Lung (tissue), 12 donors: Measurements from ENCODE around the gene MUCL3. TPM values are rescaled to one million over a fixed set of nuclear protein-coding genes. Genes with fewer than 3 reads are reported as not detected.

Source experiments
- ATAC-seq: fragments of 200-7000 bp; cut with Tn5 transposase; one replicate; pipeline ENCODE4 v1.9.1; 2020; ENCODE audit warnings: moderate number of reproducible peaks; ENCODE audit not compliant: insufficient read depth, low FRiP score
- DNase-seq, 3 donors: peaks; one replicate each; pipeline ENCODE4 v3.0.0-alpha.2; 2013 to 2017
- H3K27ac ChIP-seq, 2 donors: one replicate each; pipeline ENCODE4 v1.5.1; 2013; ENCODE audit warnings: mild to moderate bottlenecking in 2 of 2, moderate library complexity in 2 of 2, control low read depth in 1 of 2, inconsistent platforms in 1 of 2, low read depth in 1 of 2, low read length in 1 of 2
- H3K27me3 ChIP-seq, 3 donors: one replicate each; pipeline ENCODE4 v1.5.1; 2013; ENCODE audit warnings: low read length in 2 of 3; ENCODE audit not compliant: control insufficient read depth in 3 of 3, insufficient read depth in 3 of 3
- H3K36me3 ChIP-seq, 4 donors: one replicate each; pipeline ENCODE4 v1.5.1; 2013; ENCODE audit warnings: low read length in 4 of 4, mild to moderate bottlenecking in 1 of 4, moderate library complexity in 1 of 4; ENCODE audit not compliant: control insufficient read depth in 4 of 4, insufficient read depth in 4 of 4
- H3K4me1 ChIP-seq, 5 donors: one replicate each; pipeline ENCODE4 v1.5.1; 2013; ENCODE audit warnings: low read length in 5 of 5, mild to moderate bottlenecking in 2 of 5, moderate library complexity in 1 of 5; ENCODE audit not compliant: control insufficient read depth in 5 of 5, insufficient read depth in 5 of 5
- H3K4me3 ChIP-seq: one replicate; pipeline ENCODE4 v1.5.1; 2013; ENCODE audit warnings: mild to moderate bottlenecking, control low read depth, moderate library complexity
- H3K9ac ChIP-seq, 2 donors: one replicate each; pipeline ENCODE4 v1.5.1; 2013; ENCODE audit warnings: low read length in 2 of 2, control low read depth in 1 of 2; ENCODE audit not compliant: insufficient read depth in 1 of 2
- H3K9me3 ChIP-seq, 4 donors: one replicate each; pipeline ENCODE4 v1.5.1; 2013; ENCODE audit warnings: low read length in 3 of 4, mild to moderate bottlenecking in 1 of 4, moderate library complexity in 1 of 4; ENCODE audit not compliant: control insufficient read depth in 4 of 4, insufficient read depth in 3 of 4
- CTCF ChIP-seq: IDR thresholded peaks from 2 replicates; pipeline ENCODE4 v1.5.1; 2012; ENCODE audit warnings: mild to moderate bottlenecking; ENCODE audit errors: control extremely low read depth, extremely low read depth
- whole genome bisulfite sequencing, 2 donors: extraction: QIAGEN DNeasy Blood & Tissue Kit; methylation state at CpG; one replicate each; pipeline ENCODE4 v1.1.7; 2013; 5-methylcytosine and 5-hydroxymethylcytosine counted together
- polyA plus RNA-seq, 2 donors: library from polyadenylated mRNA; stranded (reverse); fragments of 200-250 nt; gene quantifications; one replicate each; pipeline ENCODE4 v1.2.1, GENCODE V29; 2013
- total RNA-seq, 2 donors: library from RNA; depleted of rRNA in 1 of 2; stranded (reverse); fragments of >200 nt in 1 of 2; gene quantifications; one replicate each; pipeline ENCODE4 v1.2.1, GENCODE V29; 2014 to 2021
- donor health status: control.
- donor health status: control.
- donor health status: Bipolar disorder and iron deficiency.
- donor health status: healthy.
- donor health status: DM: yes; HTN: yes; CAD: no.

The MUCL3 gene
- total and polyA plus RNA-seq, 4 donors, result 0.47 to 6.4 (median 2.0) TPM

GRCh38 chr6:30970946-30971345 is 30.2 kb downstream of the MUCL3 start:
- TF ChIP-seq CTCF, result no peak
- Histone ChIP-seq H3K27ac (no peak overlapping the region), H3K9ac (no peak overlapping the region), H3K9me3 (no peaks in the 10 kb centered on the region), H3K36me3 (no peaks in the 10 kb centered on the region), H3K4me3 (no peak overlapping the region), H3K4me1 (peaks cover 0 to 4% (median 0%) of the 10 kb centered on the region in 5 donors), H3K27me3 (no peaks in the 10 kb centered on the region)
- WGBS, 2 donors, result 85 to 90% methylated on average over 5 of the region's 5 CpGs
- ATAC-seq, result no peak
- DNase-seq, result no peak

- no peaks in the 10 kb centered on the region for H3K9me3 ChIP-seq
- ATAC-seq (no peak), DNase-seq (no peak)
- H3K9ac ChIP-seq, result no peak overlapping the region
- WGBS, 2 donors, result 95% methylated on average over 4 of the region's 4 CpGs
- H3K36me3 ChIP-seq, result no peaks in the 10 kb centered on the region
- TF ChIP-seq CTCF, result no peak
- no peaks in the 10 kb centered on the region for H3K27me3 ChIP-seq
- H3K4me3 ChIP-seq, result no peak overlapping the region
- H3K4me1 ChIP-seq, result peaks cover 0 to 4% (median 0%) of the 10 kb centered on the region in 5 donors
- H3K27ac ChIP-seq, result no peak overlapping the region
These were observed 32.0 kb downstream of the MUCL3 start for GRCh38 chr6:30972816-30973215.

- WGBS, 2 donors, result 75 to 77% methylated on average over 4 of the region's 4 CpGs
These were observed 33.9 kb downstream of the MUCL3 start for GRCh38 chr6:30974490-30975252.

More at GRCh38 chr6:30974490-30975252, 33.9 kb downstream of the MUCL3 start:
- ATAC-seq (no peak), DNase-seq (no peak)
- Histone ChIP-seq H3K4me1 (peaks cover 0 to 4% (median 0%) of the 10 kb centered on the region in 5 donors), H3K9me3 (no peaks in the 10 kb centered on the region), H3K4me3 (no peak overlapping the region), H3K27me3 (no peaks in the 10 kb centered on the region), H3K27ac (no peak overlapping the region), H3K36me3 (no peaks in the 10 kb centered on the region), H3K9ac (no peak overlapping the region)
- TF ChIP-seq CTCF, result no peak
